Smooth muscle cell of the umbilical artery (primary cell): Measurements from ENCODE around the gene LARP4. TPM values are rescaled to one million over a fixed set of nuclear protein-coding genes. Genes with fewer than 3 reads are reported as not detected.

Experiments
- total RNA-seq: library from RNA; depleted of rRNA; stranded (reverse); fragments of >200 nt; gene quantifications from 2 replicates; pipeline ENCODE4 v1.2.3, GENCODE V29; 2014

LARP4 gene
- total RNA-seq, result 44.5 and 56.6 TPM in 2 replicates

DNA sequence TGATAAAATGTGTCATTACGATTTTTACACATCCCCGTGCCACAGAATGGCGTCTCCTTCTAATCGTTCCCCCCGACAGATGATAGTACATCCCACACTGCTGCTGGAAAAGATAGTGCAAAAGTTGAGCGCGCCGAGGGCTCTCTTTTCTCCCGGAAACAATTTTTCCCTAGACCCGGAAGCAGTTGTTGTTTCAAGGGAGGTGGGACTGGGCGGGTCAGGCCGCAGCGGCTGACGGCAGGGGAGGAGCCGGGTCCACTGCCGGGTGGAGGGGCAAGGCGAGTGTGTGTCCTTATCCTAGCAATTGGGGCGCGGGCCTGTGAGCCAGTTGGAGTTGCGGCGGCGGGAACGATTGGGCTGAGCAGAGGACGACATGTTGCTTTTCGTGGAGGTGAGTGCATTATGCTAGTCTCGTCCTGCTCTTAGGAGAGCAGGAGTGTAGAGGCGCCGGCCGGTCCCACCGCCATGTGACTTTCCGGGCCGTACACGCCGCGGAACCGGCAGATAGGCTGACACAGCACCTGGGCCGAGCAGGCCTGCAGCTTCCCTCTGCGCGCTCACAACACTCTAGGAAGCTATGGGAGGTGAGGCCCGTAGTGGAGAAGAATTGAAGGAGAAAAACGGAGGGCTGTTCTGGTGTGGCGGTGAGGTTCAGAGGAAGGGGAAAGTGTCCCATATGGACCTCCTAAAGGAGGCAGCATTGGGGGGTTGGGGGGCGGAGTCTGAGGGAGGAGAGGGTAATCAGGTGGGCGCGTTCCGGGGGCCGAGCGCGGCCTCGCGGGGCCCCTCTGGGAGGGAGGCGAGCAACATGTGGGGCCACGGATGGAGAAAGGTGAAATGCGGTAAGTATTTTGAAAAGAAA, at the start of gene LARP4:
Gene LARP4 (plus strand): TSS at position 248 of the 862 bp plus-strand sequence. CDS start 126 bp downstream, at position 374.

DNA sequence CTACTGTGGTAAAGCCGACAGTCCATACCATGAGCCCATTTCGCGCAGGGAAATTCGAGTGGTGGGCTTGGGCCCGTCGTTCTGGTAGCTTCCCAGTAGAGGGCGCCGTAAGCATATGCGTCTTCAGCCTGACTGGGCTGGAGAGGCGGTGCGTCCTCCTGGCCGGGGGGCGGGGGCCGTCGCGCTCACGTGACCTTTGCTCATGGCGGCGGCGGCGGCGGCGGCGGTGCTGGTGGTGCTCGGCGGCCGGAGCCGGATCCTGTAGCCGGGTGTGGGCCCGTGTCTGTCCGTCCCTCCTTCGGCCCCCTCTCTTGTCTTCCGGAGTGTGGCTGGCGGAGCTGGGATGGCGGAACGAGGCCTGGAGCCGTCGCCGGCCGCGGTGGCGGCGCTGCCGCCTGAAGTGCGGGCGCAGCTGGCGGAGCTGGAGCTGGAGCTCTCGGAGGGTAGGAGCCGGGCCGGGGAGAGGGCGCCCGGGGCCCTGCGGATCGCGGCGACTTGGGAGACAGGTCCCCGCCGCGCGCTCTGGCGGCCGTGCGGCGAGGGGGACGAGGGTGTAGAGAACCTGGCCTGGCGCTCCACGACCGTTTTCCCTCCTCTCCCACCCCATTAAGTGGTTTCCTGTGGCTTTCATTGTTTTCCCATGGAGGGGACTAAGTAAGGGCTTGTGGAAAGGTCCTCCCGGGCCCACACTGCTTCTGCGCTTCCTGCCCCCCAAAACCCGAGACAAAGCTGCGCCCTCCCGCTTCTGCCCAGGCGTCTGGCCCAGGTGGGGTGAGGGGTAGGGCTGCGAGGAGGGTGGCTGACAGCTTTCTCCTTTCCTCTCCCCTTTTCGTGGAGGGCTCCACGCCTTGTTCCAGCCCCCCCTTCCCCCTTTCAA, 104.4 kb downstream of the LARP4 start, which contains the start of gene DIP2B:
Gene DIP2B (plus strand): TSS at position 188 of the 877 bp plus-strand sequence. CDS start 156 bp downstream, at position 344.

Other genes with a start within 250 kb of the LARP4 start
- 32.1 and 40.2 TPM in 2 replicates for gene CERS5, start 233.5 kb upstream of the LARP4 start, total RNA-seq
- gene LIMA1, start 117.4 kb upstream of the LARP4 start, total RNA-seq, result 124 and 151 TPM in 2 replicates
- gene FAM186A, start 4.3 kb upstream of the LARP4 start, total RNA-seq, result not detected in 2 replicates
- gene DIP2B, start 104.1 kb downstream of the LARP4 start, total RNA-seq, result 34.1 and 36.4 TPM in 2 replicates